GM21576 (cell line): ENCODE data around the gene CAMK2B.

Experiments used
- ATAC-seq: cut with Tn5 transposase; IDR thresholded peaks from one replicate; pipeline ENCODE4 v1.9.1; 2021; ENCODE audit warnings: mild to moderate bottlenecking, moderate library complexity; ENCODE audit not compliant: unreplicated experiment

Gene CAMK2B

DNA sequence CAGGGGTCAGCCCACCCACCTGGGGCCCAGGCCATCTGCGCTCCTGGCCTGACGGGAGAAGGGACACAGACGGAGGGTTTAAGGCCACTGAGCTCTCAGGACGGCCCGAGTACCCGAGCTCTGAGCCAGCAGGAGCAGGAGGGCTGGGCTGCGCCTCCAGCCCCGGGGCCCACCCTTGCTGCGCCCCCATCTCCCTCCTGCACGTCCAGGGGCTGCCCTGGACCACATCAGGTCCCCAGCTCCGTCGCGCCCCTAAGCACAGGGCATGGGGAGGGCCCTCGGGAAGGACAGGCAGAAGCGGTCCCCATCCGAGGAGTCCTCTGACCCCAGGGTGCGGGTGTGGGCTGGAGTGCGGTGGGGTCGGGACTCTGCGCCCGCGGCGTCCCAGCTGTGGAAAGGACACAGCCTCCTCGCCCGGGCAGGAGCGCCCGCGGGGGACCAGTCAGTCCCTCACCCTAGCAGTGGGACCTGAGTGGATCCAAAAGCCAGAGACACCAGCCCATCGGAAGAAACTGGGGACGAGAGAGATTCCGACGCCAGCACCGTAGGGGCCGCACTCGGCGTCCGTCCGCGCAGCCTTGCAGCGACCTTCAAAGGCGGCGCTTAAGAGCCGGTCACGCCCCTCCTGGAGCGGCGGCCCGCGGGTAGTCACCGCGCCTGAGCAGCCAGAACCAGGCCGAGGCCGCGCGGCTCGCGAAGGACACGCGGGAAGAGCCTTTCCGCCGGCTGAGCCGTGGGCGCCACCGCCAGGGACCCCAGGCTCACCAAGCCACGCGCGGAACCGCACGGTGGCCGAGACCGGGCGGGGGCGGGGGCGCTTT lies 15.9 kb downstream of the CAMK2B start:
- ATAC-seq = no peak

DNA sequence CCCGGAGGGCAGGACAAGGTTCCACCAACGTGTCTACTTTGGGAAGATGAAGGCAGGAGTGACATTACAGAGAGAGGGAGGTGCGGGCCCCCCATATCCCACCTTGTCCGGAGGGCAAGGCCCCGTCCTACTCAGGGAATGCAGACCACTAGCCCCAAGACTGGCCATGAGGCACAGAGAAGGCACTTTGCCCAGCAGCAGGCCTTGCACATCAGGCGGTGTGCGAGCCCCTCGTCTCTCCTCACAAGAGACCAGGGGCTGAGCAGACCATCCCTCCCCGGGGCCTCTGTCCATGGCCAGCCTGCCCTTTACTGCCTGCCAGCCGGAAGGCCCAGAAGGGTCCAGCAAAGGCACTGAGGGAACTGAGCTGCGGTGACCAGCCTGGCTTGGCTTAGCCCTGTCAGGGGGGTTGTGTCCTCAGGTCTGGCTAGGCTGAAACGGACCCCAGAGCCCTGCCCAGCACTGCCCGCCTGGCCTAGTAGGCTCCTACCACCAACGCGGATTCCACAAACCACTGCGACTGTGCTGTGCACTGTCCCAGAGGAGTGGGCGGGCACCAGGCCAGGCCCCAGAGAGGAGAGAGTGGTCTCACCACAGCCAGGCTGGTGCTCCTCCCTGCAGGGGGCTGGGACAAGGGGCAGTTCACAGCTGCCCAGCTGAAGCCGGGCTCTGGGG lies 16.7 kb downstream of the CAMK2B start:
- ATAC-seq = no peak

DNA sequence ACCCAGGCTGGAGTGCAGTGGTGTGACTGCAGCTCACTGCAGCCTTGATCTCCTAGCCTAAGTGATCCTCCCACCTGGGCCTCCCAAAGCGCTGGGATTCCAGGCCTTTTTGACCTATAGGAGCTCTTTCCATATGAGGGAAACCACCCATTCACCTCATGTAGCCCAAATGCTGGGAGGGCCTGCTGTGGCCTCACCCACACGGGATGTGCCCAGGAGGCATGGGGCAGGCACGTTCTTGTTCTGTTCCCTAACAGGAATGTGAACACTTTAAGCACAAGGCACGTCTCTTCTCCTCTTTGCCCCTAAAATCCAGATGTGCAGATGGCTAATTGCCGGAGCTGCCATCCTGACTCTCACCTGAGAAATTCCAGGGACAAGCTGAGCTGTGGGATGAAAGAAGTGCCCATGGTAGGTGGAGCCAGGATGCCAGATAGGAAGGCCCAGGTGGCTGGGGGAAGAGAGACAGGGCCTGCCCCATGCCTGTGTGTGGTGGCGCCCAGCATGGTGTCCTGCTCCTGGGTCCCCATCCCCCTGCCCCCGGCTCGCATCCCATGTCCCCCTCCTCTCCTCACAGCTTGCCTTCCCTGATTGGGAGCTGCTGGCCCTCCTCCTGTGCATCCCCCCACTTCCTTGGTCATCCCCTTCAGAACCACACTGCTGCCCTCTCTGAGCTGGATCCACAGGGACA lies 17.3 kb downstream of the CAMK2B start:
- no peak for ATAC-seq

DNA sequence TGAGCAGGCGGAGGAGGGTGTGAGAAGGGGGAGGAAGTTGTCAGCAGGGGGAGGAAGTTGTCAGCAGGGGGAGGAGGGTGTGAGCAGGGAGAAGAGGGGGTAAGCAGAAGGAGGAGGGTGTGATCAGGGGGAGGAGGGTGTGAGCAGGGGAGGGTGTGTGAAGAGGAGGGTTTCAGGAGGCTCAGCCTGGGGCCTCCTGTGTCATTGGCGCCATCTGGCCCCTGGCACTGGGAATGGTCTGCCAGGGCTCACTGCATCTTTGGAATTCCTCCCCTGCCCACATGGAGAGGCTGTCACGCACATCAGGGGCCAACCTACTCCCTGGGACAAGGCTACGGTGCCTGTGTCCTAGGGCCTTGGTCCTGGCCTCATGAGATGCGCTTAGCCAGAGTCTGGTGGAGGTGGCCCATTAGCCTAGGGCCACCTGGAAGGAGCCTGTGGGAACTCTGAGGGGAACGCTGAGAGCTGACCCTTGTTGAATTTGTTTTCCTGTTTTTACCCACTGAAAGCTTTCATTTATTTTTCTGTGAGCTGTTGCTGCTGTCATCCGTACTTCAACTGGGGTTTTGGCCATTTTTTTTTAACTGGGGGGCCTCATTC lies 18.0 kb downstream of the CAMK2B start:
- no peak for ATAC-seq

DNA sequence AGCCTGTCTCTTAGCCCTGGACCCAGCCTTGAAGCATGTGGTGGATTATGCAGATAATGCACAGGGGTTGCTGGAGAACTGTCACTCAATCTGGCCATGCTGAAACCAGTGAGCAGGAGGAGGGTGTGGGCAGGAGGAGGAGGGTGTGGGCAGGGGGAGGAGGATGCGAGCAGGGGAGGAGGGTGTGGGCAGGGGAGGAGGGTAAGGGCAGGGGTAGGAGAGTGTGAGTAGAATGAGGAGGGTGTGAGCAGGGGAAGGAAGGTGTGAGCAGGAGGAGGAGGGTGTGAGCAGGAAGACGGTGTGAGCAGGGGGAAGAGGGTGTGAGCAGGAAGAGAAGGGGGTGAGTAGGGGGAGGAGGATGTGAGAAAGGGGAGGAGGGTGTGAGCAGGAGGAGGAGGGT lies 18.8 kb downstream of the CAMK2B start:
- ATAC-seq = no peak

DNA sequence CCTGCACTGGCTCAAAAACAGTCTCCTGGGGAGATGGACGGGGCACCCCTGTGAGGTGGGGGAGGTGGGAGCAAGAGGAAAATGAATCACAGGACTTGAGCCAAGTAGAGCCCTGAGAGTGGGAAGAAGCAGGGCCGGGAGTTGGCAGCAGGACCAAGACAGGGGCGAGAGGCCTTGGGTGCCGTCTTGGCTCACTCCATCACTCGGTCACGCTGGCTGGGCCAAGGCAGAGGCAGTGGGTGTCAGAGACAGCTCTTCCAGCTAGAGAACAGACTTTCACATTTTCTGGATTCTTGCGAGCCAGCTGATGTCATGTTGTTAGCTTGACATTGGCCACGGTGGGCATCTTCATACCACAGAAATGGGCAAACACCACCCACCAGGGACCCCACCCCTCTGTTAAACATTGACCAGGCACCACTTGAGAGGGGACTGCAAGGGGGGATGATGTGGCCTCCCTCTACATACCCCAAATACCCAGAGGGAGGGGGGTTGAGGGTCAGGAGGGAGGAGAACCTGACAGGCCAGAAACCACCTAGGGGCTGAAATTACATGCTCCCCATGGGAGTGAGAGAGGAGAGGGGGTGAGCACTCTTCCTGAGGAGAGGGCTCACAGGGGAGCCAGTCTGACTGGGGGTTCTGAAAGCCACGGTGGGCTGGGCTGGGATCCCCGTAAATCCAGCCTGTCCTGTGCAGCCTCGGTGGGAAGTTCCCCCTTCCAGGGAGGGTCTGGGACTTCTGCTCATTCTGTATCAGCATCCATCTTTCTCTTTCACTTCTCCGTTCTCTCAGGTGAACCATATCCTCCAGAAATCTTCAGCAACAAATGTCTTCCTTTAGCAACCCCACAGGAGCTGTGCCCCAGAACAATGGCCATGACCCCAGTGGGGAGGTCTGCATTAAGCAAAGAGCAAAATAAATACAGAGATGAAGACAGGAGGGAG lies 19.6 kb downstream of the CAMK2B start:
- ATAC-seq = no peak

DNA sequence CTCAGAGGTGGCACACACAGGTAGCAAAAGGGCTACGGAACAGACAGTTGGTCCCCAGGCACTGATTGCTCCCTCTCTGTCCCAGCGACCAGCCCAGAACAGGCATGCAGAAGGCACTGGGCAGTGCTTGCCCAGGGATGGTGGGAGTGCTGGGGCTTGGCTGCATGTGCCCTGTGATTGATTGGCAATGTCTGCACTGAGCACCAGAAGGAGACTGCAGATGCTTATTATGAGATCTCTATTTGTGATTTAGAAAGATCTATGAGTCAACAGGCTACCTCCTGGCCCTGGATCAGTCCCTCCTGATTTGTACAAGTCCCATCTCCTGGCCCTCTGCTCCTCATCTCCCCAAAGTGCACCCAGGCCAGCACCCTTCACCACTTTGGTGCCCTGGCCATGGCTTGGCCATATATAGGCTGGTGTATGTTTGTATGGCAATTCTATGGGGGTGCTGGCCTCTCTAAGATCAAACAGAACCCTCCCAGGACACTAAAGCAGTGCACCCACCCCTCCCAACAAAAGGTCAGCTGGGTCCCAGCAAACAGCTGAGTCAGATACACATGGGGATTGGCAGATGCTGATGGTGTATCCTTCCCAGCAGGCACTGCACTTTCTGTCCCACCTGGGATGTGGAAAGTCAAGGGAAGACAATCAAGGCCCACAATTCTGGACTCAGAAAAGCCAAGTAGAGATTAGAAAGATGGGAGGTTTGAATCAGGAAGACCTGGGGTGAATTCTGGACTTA lies 30.9 kb downstream of the CAMK2B start:
- ATAC-seq = no peak

DNA sequence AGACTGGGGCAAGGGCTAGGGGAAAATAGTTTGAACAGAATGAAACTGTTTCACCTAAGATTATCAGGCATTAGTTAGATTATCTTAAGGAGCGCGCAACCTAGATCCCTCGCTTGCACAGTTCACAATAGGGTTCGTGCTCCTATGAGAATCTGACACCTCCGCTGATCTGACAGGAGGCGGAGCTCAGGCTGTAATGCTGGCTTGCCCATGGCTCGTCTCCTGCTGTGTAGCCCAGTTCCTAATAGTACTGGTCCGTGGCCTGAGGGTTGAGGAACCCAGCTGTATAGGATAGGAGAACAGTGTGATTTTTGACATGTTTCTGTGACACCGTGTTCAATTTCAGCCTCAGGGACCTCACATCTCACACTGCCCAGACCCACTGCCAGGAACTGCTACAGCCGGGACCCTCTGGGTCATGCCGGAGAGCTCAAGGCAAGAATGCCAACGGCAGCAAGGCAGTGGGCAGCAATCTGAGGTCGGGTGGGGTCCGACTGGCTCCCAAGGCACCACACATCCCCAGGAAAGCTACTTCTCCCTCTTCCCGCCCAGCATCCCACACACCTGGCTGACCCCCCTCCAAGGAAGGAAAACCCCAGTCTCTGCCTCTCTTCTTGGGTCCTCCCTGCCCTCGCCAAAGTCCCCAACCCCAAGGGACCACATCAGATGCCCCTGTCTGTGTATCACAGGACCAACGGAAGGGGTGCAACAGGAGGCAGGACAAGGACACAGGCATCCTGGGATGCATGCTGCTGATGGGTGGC lies 31.7 kb downstream of the CAMK2B start:
- no peak for ATAC-seq

DNA sequence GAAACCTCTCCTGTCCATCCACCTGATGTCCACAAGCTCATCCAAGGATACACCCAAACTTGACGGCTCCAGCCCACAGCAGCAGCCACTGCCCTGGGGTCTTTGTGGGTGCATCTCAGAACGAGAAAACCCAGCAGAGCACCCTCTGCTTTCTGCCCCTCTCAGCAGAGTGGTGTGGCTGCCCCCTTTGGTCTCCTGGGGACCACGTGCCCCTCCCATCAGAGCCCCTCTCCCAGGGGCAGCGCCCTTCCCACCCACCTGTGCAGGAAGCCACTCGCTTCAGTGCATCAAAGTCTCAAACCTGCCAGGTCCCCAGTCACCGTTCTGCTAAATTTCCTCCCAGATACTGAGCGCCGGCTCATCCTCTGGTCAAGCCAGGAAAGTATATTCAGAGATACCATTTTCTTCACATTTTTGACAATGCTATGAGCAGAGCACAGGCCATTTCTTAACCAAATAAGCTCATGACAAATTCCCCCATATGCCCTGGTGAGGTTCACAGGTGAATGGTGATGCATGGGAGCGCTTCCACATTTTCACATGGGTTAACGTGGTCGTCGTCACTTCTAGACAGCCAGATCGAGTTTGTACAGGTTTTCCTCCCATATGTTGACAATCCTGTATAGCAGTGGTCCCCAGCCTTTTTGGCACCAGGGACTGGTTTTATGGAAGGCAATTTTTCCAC lies 32.4 kb downstream of the CAMK2B start:
- no peak for ATAC-seq

DNA sequence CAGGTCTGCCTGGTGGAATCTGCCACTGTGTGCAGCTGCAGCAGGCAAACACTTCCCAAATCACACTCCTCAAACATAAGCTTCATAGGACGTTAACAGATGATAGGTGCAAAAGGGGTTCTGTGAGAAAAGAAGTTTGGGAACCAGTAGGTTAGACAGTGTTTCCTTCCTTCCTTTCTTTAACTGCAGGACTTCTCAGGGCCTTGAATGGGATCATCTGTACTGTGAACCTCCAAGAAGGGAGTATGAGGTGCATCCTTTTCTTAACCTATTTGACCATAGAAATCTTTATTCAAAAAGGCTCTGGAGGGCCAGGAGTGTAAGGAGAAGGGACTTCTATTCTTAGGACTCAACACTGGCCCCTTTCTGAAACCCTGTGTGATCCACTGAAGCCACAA lies 33.0 kb downstream of the CAMK2B start:
- no peak for ATAC-seq

DNA sequence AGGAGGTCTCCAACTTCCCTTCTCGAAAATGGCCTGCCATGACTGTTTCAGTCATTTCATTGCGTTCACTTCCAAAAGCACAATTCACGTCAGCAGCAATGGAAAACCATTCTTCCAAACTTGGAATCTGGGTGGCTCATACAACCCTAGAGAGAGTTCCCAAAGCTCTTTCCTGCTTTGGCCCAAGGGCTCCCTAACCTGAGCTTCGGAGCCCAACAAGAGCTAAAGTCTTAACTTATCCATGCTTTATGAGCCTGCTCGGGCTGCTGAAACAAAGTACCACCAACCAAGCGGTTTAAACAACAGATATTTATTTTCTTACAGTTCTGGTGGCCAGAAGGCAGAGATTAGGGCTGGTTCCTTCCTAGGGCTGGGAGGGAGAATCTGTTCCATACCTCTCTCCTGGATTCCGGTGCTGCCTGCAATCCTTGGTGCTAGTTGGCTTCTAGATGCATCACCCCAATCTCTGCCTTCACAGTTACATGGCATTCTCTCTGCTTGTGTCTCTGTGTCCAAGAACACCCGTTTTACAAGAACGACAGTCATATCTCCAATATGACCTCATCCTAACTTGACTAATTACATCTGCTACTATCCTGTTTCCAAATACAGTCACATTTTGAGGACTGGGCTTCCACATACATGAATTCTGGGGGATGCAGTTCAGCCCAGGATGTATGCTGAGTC lies 33.5 kb downstream of the CAMK2B start:
- ATAC-seq = no peak

DNA sequence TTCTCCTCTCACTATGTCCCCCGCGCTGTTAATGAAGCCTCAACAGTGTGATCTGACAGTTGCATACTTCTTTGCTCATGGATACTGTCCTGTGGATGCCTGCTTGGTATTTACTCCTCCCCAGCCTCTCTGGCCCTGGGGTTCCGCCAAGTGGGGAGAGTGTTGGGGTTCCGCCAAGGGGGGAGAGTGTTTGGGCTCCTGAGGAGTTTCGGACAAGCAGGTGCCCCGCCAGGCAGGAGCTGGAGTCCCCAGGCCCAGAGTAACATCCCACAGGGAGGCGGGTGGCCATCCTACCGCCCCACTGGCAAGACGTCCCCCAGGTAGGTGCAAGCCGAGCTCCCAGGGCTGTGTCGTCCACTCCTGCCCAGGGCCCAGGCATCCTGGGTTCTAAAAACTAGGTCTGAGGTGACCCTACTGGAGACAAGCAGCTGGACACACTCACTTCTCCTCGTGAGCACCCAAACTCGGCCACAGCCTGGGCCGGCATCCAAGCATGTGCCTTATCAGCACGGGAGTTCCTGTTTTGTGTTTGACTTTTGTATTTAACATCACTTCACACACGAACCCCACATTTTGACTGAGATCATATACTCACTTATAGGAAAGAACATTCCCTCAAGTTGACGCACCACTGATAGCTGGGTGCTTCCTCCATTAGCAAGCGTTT lies 34.2 kb downstream of the CAMK2B start:
- ATAC-seq = no peak

DNA sequence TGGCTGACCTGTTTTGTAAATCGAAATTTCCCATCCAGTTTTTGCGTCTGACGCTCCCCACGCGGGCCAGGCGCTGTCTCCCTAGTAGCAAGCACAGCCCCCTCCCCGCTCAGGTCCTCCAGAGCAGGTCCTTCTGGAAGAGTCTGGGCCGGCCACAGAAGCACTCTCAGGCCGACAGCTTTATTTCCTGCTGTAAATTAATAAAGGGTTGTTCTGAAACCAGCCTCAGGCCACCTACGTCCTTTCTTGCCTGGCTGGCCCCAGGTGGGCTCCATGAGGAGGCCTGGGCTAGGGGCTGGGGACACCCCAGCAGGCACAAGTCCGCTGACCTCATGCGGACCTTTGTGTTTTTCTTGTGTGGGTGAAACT lies 35.2 kb downstream of the CAMK2B start:
- ATAC-seq = no peak

DNA sequence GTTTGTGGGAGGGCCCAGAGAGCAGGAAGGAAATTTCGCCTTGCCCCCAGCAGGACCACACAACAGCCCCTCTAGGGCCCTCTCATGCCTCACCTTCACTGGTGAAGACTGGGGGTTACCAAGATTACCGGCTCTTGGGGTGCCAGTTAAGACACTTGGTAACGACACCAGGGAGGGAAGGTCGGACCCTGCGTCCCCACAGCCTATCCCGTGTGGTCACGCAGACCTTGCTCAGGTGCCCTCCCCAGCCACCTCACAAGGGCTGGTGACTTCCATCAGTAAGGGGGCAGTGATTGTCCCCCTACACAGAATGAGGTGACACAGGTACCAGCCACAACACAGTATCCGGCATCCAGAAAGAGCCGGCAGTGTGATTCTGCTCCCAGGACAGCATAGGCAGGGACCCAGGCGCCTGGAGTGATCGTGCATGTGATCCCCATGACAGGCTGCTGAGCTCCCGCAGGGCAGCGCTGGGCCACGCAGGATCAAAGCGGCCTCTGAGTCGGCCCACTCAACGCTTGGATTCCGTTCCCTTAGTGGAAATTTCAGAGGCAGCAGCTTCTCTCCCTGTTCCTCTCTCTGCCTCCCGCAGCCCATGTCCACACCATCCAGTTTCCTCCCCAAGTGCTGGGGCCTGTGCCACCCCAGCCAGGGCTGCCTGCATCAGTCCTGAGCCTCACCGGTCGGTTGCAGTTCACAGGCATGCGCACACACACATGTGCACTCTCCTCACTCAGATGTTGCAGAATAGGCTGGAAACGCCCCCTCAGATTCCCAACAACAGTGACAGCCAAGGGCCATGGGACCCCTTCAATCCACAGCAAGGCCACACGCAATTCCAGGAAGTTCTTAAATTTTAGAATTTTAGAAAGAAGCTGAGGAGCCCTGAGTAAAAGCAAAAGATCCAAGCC lies 35.8 kb downstream of the CAMK2B start:
- ATAC-seq = no peak

DNA sequence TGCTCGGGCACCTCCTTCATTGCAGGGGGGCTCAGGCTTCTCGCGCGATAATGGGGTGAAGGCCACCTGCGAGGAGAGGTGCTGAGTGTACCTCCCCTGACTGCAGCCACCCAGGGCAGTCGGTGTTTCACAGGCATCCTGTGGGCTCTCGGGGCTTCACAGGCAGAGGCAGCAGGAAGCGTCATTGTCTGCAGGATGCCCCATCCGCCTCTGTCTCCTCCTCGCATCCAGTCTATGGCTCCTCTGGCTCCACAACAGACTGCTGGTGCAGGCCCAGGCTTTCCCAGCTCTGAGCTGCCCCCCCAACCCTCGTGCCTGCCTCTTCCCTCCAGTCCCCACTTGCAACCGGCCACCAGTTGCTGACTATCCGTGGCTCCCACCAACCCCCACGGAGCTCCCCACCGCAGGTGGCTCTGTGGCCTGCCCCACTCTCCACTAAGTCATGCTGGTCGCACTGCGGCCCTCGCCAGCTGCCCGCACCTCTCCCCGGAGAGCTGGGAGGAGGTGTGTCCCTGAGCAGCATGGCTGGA lies 36.5 kb downstream of the CAMK2B start:
- ATAC-seq = no peak

DNA sequence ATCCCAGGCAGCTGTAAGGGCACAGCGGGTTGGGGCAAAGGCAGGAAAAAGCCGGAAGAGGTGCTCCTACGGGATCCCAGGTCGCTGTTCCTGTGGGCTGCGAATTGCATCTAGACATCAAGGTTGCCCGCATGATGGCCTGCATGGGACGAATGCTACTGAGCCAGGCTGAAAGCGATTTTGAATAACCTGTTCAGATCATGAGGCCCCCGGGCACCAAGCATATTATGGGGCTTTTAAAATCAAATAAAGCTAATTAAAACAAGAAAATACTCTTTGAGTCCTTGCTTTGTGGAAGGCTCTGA lies 37.1 kb downstream of the CAMK2B start:
- ATAC-seq = no peak
